ENCODE data around the gene FREY1. TPM values are rescaled to one million over a fixed set of nuclear protein-coding genes. Genes with fewer than 3 reads are reported as not detected.

FREY1 gene, protein sequence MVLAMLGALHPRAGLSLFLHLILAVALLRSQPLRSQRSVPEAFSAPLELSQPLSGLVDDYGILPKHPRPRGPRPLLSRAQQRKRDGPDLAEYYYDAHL
- total RNA-seq = 0.40 and 0.88 TPM in 2 replicates

DNA sequence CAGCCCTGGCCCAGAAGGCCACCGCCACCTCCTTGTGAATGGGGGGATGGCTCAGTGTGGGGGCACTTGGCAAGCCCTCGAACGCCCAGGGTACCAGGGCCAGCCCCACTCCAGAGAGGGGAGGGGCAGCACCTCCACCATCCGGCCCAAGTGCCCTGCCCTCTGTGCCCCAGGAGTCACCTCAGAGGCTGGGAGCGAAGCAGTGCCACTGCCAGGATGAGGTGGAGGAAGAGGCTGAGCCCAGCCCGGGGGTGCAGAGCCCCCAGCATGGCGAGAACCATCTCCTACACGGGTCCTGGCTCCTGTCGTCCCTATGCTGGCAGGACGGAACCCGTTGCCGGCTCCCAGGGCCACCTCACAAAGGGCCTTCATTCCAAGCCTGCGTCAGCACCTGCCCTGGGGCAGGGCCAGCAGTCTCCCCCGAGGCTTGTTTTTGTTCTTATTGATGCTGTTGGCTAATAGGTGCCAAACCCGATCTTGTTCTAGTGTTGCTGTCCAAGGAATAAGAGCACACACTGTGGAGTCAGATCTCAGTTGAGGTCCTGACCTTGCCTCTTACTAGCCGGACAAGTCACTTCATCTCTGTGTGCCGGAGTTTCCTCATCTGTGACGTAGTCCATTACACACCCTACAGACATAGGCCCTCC, at the start of gene FREY1:
TSS of gene FREY1 (minus strand) at position 307 of the 647 bp plus-strand sequence. CDS start at position 281, 26 bp downstream.
- DNase-seq (ENCODE audit: low read depth, low spot score) = no peak

DNA sequence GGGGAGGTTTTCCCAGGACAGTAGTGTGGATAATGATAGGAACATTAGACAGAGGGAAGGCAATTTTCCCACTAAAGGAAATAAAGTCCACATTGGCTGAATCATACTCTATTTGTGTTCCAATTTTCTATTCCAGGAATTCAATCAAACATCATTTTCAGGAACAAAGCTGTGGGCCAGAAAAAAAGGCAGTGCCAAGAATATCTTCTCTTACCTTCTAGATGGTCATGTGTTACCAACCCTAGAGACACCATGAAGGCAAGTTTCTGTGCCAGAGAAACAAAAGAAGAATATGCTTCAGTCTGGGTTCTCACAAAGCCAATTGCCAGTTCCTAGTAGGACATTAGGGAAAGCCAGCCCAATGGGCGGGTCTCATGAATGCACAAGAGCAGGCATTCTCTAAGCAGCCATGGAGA, 42.9 kb upstream of the FREY1 start:
- no peak for DNase-seq (ENCODE audit: low read depth, low spot score)

DNA sequence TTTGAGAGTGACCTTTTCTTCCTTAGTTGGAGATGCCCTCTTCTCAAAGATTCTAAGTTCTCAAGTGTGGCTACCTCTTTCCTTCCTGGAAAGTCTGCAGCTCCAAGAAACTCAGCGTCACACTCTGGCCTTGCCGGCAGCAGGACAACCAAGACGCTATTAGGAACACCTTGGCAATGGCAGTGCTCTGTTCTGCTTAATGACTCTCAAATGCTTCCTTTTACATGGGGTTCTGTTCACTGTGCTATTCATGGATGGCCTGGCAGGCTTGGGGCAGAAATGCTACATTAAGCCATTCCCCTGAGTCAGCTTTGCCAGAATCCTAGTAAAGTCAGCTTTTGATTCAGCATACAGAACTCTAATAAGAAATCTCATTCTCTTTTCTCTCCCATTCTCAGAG, 41.3 kb upstream of the FREY1 start:
- DNase-seq (ENCODE audit: low read depth, low spot score) = no peak

DNA sequence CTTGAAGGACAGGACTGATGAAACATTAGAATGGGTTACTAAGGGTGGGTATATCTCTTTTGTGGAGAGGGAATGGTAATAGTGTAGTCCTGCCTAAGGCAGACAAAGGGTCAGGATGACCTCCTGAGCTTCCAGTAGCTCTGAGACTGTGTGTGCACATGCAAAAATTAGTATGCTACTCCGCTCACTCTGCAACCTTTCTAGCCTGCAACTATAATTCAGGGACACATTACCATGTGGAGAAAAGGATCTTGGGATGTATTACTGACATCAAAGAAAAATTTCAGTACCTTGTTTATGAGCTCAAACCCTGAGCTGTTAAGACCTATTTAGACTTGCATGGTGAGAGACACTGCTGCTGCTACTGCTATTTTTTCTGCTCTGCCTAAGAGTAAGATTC, 40.8 kb upstream of the FREY1 start:
- DNase-seq (ENCODE audit: low read depth, low spot score) = no peak

DNA sequence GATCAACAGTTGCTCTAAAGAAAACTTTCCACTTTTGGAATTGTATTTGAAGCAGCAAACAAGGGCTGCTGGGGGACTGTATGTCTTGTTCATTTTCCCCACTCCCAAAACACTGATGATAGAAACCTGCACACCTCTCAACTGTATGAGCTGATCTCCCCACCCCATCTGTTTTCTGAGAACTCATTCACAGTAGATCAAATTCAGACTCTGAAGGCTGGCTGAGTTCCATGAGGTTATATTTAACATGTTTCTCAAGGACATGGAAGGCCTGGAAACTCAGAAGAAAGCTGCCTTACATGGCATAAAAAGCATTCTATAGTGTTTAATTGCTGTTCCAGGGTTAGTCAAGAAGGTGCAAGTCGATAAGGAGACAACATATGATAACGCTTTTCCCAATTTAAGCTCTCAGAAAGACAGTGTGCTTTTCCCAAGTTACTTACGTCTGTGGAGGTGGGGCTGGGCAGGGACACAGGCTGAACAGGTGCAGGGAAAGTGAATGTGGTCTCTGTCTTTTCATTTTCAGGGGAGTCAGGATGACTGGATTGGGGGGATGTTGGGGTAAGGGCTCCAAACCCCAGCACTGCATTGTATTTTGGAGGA, 38.4 kb upstream of the FREY1 start:
- no peak for DNase-seq (ENCODE audit: low read depth, low spot score)

DNA sequence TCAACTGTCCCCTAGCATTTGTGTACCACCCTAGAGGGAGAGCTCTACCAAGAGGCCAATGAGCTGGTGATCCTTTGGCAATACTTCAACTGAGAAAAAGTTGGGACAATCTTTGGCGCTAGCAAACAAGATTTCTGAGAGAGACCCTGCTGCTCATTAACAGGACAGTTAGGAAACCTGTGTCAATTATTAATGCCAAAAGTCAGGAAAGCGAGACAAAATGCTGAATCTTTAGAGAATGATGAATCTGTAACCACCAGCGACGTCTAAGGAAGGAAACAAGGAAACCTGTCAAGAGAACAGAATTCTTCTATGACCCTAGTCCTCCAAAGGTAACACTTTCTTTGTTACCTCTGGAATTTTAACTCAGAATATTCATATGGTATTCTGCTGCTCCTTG, 35.3 kb upstream of the FREY1 start:
- DNase-seq (ENCODE audit: low read depth, low spot score) = no peak

DNA sequence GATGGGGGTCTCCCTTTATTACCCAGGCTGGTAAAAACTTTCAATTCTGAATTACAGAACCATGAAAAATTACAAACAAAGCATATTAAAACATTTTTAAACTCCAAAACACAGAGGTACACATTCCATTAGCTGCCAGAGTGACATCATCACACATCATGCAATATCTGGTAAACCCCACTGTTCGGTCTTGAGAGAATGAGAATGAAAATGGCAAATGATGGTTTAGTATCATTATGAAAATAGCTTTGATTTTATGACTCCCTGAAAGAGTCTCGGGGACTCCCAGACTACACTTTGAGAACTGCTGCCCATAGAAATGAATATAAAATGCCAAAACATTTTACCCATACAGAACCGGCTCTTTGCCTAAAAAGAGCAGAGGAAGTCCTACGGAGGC, 34.2 kb upstream of the FREY1 start:
- DNase-seq (ENCODE audit: low read depth, low spot score) = no peak

DNA sequence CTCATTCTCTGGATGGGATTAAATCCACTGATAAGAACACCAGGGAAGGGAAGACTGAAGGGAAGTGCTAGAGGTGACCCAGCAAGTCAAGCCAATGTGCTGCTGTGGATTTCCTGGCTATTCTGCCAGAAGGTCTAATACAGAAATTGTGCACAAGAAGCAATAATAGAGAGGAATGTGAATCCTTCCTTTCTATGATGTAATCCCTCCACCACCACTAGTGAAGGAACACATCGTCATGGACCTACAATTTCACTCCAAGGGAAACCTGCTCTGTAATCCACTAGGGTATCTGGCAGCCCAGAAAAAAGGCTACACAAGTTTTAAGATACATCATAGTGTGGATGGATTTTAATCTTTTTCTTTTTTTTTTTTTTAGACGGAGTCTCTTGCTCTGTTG, 32.8 kb upstream of the FREY1 start:
- DNase-seq (ENCODE audit: low read depth, low spot score) = no peak

DNA sequence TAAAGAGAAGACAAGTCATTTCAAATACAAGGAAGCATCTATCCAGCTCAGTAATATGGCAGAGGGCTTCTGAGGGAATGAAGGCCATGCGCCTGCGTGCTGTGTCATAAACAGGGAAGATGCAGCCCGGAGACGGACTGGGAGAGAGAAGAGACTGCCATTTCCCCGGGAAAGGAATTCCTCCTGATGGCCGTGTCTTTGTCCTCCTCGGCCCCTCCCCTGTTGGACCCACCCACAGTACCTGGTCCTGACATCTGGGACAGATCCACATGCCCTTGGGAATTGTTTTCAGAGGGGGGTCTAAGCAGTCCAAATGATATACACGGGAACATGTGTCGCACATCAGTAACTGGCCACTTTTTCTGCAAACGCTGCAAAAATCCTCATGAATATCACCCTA, 30.8 kb upstream of the FREY1 start:
- no peak for DNase-seq (ENCODE audit: low read depth, low spot score)

DNA sequence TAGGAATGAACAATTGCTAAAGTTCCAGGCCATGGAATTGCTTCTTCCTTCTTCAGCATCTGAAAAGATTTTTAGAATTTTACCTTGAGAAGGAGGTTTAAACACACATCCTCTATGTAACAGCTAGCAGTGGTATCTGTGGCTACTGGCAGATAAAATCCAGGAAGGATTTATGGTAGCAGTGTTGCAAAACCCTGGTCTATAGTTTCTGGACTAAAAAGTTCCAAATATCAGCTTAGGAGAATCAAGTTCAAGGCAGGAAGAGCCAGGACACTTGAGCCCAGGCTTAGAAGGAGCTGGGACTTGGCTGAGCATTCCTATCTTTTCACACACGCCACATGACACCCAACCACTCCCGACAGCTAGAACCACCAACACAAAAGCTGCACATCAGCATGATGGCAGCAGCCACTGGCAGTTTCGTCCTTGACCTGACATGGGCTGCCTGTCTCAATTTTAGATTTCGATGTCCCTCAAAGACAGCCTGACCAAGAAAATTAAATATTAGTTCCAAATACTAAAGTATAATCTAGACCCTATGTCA, 29.5 kb upstream of the FREY1 start:
- no peak for DNase-seq (ENCODE audit: low read depth, low spot score)

DNA sequence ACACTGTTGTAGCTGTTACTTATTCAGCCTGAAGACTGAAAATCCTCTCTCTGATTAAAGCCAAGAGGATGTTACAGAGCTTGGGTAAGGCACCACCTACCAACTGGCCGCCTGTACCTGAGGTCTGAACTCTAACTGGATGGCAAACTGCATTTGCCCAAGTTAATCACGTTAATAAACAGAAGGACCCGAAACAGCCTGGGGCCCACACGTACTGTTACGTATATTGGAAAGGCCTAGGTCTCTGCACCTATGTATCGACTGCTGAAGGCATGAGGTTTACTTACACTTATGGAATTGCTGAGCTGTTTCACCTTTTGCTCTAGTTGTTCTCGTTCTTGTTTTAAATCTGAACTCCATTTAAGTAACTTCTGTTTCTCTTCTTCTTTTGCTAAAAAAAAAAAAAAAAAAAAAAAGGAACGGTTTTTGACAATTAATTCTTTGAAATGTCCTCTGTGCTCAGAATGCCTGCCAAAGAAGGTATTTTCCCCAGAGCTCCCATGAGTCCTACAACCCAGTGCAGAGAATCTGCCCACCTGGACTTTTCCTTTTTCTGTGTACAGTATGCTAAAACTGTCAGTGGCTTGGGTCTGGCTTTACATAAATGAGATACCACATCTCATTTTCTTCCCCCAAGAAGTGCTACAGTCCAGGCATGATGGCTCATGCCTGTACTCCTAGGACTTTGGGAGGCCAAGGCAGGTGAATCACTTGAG, 28.4 kb upstream of the FREY1 start:
- DNase-seq (ENCODE audit: low read depth, low spot score) = no peak

DNA sequence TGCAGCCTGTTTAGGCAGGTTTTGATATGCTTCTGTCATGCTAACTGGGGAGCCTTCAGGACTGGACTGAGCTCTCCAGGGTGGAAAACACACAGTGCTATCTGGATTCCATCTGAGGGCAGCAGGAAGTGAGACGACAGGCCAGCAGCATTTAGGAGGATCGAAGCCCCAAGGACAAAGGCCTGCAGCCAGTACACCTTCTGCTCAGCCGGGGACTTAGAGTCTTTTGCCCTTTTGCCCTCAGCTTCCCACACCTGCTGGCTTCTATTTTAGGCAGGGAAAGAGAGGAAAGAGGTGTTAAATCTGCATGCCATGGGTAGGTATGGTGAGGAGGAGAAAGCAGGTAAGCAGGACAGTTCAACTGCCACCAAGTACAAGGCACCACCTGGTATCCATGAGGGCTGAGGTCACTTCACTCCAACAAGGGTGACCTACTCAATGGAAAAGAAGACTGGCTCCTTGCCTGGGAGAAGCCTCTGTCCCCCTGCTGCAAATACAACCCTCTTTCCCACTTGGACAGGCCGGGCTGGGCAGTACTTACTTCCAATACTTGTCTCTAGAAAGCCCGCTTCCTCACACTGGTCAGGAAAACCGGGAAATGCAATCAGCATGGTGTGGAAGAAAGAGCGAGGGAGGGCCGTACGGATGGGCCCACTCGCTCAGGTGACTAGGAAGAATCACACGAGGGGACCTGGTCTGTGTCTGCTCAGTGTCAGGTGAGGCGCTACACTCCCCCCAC, 27.7 kb upstream of the FREY1 start:
- no peak for DNase-seq (ENCODE audit: low read depth, low spot score)

DNA sequence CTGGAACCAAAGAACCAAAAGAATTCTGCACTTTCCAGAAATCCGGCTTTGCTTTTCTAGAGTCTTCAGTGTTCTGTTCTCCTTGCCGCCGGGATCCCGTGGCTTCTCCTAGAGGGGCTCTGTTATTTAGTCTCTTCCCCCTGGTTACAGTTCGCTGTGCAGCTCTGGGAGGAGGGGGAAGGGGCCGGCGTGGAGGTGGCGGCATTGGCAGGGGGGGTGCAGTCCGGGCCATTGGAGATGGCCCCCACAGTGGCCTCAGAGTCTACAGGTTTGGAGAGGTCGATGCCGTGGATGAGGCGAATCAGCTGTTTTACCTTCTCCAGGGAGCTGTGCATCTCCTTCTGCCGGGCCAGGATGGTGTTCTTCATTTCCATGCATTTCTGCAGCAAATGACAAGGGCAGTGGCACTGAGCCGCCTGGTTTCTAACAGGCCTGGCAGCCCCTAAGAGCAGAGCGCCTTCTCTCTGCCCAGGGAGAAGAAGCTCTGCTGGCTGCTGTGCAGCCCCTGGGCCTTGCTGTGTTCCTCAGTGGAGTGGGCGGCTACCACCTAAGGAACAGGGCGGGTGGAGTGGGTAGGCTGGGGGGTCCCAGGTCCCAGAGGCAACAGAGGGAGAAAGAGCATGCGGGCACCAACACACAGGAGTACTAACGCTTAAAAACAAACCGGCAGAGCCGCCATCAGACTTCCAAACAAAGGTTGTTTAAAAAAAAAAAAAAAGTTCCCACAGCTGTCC, 26.9 kb upstream of the FREY1 start:
- no peak for DNase-seq (ENCODE audit: low read depth, low spot score)

DNA sequence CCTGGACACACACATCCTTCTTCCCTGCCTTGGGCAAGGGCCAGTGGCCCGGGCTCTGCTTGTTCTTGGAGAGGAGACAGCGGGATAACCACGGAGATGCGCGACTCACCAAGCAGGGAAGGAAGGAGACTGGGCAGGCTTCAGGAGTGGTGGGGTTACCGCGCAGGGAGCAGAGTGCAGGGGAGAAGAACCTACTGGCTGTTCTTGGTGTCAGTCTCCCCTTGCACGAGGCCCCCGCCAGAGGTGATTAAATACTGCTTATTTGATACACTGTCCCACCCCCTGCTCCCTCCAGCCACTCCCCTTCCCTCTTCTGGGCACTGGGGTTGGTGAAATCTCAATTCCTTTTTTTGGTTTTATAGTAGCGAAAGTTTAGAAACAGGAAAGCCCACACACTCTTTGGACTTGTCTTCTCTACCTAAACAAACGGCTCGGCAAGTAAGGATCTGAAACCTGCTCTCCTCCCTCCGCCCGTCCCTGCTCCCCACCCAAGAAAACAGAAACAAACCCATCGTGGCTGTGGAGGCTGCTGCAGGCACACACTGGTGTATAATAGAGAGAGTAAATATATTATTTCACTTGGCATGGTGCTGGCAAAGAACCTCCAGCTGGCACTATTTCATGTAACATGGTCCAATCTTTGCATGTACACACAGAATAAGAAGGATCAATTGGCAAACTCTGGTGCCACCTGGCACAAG, 26.2 kb upstream of the FREY1 start:
- no peak for DNase-seq (ENCODE audit: low read depth, low spot score)

DNA sequence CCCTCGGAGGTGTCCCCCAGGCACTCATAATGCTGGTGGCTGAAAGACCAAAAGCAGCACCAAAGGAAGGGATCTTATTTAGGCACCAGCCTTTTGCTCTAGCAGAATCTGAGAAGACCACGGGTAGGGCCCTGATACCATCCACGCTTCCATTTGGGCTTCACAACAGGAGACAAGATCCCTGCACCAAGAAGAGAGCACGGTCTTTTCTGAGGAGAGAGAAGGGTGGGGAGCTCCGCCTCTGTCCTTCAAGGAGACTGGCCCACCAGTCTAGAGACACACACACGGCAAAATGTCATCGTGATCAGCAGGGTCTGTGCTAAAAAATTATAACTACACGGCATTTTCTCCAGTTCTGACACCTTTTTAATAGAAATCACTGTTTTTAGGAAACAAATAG, 25.1 kb upstream of the FREY1 start:
- DNase-seq (ENCODE audit: low read depth, low spot score) = no peak

DNA sequence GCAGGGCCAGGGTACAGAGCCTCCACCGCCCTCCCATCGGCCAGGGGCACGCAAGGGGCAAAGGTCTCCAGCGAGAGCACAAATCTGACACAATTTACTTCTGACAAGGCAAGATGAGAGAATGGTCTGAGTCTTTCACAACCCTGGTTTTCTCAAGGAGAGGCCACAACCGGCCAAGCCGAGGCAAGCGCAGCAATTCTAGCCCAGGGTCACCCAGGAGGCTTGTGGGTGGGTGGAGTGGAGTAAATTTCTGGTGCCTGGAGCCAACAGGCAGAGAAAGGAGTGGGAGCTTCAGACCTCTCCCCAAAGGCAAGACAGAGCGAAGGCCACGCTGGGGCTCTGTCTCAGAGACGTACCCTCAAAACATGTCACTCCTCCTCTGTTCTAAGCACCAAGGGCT, 24.7 kb upstream of the FREY1 start:
- DNase-seq (ENCODE audit: low read depth, low spot score) = no peak

DNA sequence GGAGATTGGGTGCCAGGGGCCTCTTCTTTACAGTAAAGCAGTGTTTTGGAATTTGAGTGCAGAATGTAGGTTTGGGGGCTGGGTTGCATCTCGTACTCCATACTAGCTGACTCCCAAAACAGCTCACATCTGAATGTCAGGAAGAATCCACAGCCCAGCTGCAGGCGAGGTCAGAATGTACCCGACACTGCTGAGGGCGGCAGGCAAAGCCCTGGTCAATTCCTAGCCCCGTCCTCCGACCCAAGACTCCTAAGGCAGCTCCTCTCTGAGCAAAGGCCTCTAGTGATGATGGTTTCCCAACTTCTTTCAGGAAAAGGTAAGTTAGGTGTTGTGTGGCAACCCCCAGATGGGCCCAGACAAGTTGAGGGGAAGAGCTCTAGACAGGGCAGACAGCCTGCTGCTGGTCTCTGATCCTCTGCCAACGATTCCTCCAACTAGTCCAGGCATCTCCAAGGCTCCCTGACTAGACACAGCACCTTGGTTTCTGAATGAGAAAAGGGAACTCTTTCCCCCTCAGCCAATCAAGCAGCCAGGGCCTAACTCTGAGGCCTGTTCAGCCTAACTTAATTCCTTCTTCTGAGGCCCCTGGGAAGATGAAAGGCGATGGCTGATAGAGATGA, 24.0 kb upstream of the FREY1 start:
- no peak for DNase-seq (ENCODE audit: low read depth, low spot score)

DNA sequence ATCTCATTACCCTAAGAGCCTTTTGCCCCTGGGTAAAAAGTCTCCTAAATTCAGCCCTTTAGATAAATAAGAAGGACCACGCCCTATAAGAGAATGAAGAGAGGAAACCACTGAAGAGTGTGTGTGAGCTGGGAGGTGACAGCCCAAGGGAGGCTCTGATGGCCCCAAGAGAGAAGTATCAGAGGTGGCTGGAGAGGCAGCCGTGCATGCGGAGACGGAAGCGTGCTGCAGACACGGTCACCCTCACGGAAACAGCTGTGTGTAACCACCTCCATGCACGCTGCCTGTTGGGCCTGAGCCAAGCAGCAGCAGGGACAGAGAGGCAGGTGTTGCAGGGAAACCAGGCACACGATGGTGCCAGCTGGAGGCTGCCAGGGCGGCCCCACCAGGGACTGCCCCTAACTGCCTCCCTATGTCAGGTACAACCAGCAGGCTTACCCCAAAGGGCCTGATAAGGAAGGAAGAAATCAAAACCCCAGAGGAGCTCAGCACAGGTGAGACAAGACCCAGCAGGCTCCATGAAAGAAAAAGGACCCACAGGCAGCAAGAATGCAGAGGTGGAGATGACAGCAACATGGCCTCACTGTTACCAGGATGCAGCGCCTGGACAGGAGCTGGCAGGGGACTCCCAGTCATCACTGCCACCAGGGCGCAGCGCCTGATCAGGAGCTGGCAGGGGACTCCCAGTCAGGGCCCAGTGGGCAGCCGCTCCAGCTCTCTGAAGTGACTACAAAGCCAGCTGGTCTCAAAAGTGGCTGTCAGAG, 23.1 kb upstream of the FREY1 start:
- no peak for DNase-seq (ENCODE audit: low read depth, low spot score)

DNA sequence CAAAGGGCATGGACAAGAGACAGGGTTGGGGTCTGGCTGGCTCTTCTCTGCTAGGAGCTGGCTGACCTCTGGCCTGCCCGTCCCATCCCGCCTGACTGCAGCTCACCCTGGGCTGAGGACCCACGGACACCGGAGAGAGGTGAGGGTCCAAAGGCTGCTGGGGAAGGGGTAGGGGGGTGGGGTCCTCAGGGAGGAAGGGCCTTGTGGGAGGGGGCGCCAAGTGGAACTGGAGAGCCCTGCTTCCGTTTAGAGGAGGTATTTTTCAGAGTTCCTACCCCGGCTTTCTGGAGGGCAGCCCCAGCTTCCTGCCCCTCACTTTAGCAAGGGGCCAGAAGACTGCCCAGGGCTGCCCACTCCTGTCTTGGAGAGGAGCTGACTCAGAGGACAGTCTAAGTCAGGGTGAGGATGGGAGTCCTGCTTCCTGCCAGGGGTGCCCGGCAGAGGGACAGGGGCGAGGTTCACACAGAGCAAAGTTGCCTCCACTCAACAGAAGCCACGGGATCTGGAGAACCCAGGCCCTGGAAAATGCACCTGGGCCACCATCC, 22.5 kb upstream of the FREY1 start:
- DNase-seq (ENCODE audit: low read depth, low spot score) = no peak

Data from pulmonary artery endothelial cell (primary cell).